K562 (cell line): Measurements from ENCODE around the gene PIGB. TPM values are rescaled to one million over a fixed set of nuclear protein-coding genes. Genes with fewer than 3 reads are reported as not detected.
A peak's percentile ranks its signal among the peaks of the same experiment; 100 is the strongest.

Experiments
- ATAC-seq: fragments of 200-7000 bp; cut with Tn5 transposase; 3 replicates; pipeline ENCODE4 v1.9.1; 2020; ENCODE audit warnings: moderate library complexity
- BruUV-seq: library from RNA; stranded (reverse); fragments of 400-500 nt; replicated peaks from 2 replicates; lab custom pipeline; 2021; lab: Mats Ljungman, UMichigan
- CTCF ChIA-PET: fragments of 300-600 bp; formaldehyde crosslinking; extraction: SDS; loops from one replicate; lab custom pipeline; 2021; ENCODE audit warnings: low intra/inter-chr PET ratio; lab: Yijun Ruan, JAX
- POLR2A ChIA-PET: fragments of 300-600, 350-650 bp; sonication (Branson Sonifier 250); formaldehyde crosslinking; extraction: SDS; loops from one replicate; lab custom pipeline; 2021; ENCODE audit warnings: antibody characterized with exemption, inconsistent platforms; lab: Yijun Ruan, JAX
- DNase-seq, 4 experiments: peaks; one replicate each; pipeline versions ENCODE4 v3.0.0 to v3.0.0-alpha.2; 2011 to 2018; ENCODE audit warnings: low spot score in 3 of 4, mixed read lengths in 3 of 4; ENCODE audit errors: extremely low read depth in 1 of 4
- FAIRE-seq: peaks from 2 replicates; lab custom pipeline; 2011; peaks lifted over from hg19 to GRCh38; lab: Jason Lieb, UNC
- H2AFZ ChIP-seq: 2 replicates; pipeline ENCODE4 v1.6.0; 2011; ENCODE audit warnings: low read depth, low read length, control low read depth, inconsistent platforms
- H3K27ac ChIP-seq: fragments of 200-600 bp; 3 replicates; pipeline ENCODE4 v1.8.0; 2011; ENCODE audit warnings: low read depth, mild to moderate bottlenecking, control low read depth, inconsistent platforms, low read length, moderate library complexity, mixed read lengths; ENCODE audit errors: extremely low read depth
- H3K27me3 ChIP-seq, 2 experiments: fragments of 300-600 bp in 1 of 2; 2 replicates in 1 of 2; 3 replicates in 1 of 2; pipeline versions ENCODE4 v1.6.0 to v1.8.0; 2011; ENCODE audit warnings: inconsistent platforms in 2 of 2, low read length in 2 of 2, mild to moderate bottlenecking in 1 of 2, mixed read lengths in 1 of 2, moderate library complexity in 1 of 2; ENCODE audit not compliant: control insufficient read depth in 2 of 2, insufficient read depth in 2 of 2
- H3K36me3 ChIP-seq: fragments of 300-600 bp; 3 replicates; pipeline ENCODE4 v1.8.0; 2011; ENCODE audit warnings: mild to moderate bottlenecking, low read length, inconsistent platforms; ENCODE audit not compliant: control insufficient read depth, insufficient read depth
- H3K4me1 ChIP-seq, 2 experiments: fragments of 200-600 bp in 1 of 2; replicated peaks in 1 of 2; 2 replicates in 1 of 2; 3 replicates in 1 of 2; pipeline versions ENCODE4 v1.5.1 to v1.8.0; 2011; ENCODE audit warnings: inconsistent platforms in 2 of 2, low read length in 2 of 2, mild to moderate bottlenecking in 1 of 2, mixed read lengths in 1 of 2, moderate library complexity in 1 of 2; ENCODE audit not compliant: control insufficient read depth in 2 of 2, insufficient read depth in 2 of 2
- H3K4me2 ChIP-seq: 2 replicates; pipeline ENCODE4 v1.6.1; 2011; ENCODE audit warnings: low read length, control low read depth, inconsistent platforms, mixed read lengths; ENCODE audit not compliant: insufficient read depth
- H3K4me3 ChIP-seq: fragments of 200-600 bp; sonication (generic), shearing (Covaris generic); 2 replicates; pipeline ENCODE4 v1.5.1; 2016; ENCODE audit warnings: control low read depth, inconsistent platforms
- H3K79me2 ChIP-seq: fragments of 200-600 bp; 3 replicates; pipeline ENCODE4 v1.8.0; 2011; ENCODE audit warnings: low read length, inconsistent platforms; ENCODE audit not compliant: control insufficient read depth, insufficient read depth
- H3K9ac ChIP-seq, 2 experiments: 2 replicates each; pipeline versions ENCODE4 v1.6.0 to v1.6.1; 2011; ENCODE audit warnings: low read depth in 2 of 2, low read length in 2 of 2, control low read depth in 1 of 2, inconsistent platforms in 1 of 2, mild to moderate bottlenecking in 1 of 2, mixed read lengths in 1 of 2; ENCODE audit not compliant: insufficient read depth in 1 of 2
- H3K9me1 ChIP-seq: one replicate; pipeline ENCODE4 v1.6.0; 2011; ENCODE audit warnings: inconsistent platforms, mild to moderate bottlenecking, low read length, moderate library complexity; ENCODE audit not compliant: control insufficient read depth, insufficient read depth
- H3K9me3 ChIP-seq: replicated peaks from 2 replicates; pipeline ENCODE4 v1.5.1; 2011; ENCODE audit warnings: low read depth, low read length, inconsistent platforms; ENCODE audit not compliant: control insufficient read depth, insufficient read depth
- H4K20me1 ChIP-seq: replicated peaks from 2 replicates; pipeline ENCODE4 v1.6.1; 2011; ENCODE audit warnings: low read length, inconsistent platforms, mixed read lengths; ENCODE audit not compliant: control insufficient read depth, insufficient read depth
- CEBPB ChIP-seq: fragments of 450-650 bp; IDR thresholded peaks from 2 replicates; pipeline ENCODE4 v1.6.1; 2016; ENCODE audit warnings: missing genetic modification characterization, missing compliant biosample characterization
- DEAF1 ChIP-seq: fragments of 450-650 bp; formaldehyde crosslinking; IDR thresholded peaks from 2 replicates; pipeline ENCODE4 v1.4.0; 2020; ENCODE audit warnings: mild to moderate bottlenecking, moderate library complexity
- FUS ChIP-seq: fragments of 200-400 bp; formaldehyde crosslinking; optimal IDR thresholded peaks from 2 replicates; pipeline ENCODE3; 2017; ENCODE audit warnings: low read depth, low read length
- HLTF ChIP-seq: fragments of 450-650 bp; IDR thresholded peaks from 2 replicates; pipeline ENCODE4 v1.6.1; 2016
- HMG20A ChIP-seq: fragments of 450-650 bp; formaldehyde crosslinking; conservative IDR thresholded peaks from 2 replicates; pipeline ENCODE4 v1.4.0; 2020; ENCODE audit warnings: mild to moderate bottlenecking, mixed read lengths
- KLF10 ChIP-seq: fragments of 250-450 bp; sonication (Bioruptor Pico); IDR thresholded peaks from 2 replicates; pipeline ENCODE4 v1.6.1; 2021; ENCODE audit warnings: matching md5 sums
- PHF8 ChIP-seq: fragments of 200-600 bp; sonication (generic); IDR thresholded peaks from 2 replicates; pipeline ENCODE4 v1.6.1; 2012; ENCODE audit warnings: mixed run types, mild to moderate bottlenecking, inconsistent platforms, low read length, moderate library complexity, borderline replicate concordance
- RBM17 ChIP-seq: fragments of 200-400 bp; formaldehyde crosslinking; IDR thresholded peaks from 2 replicates; pipeline ENCODE4 v1.6.1; 2017; ENCODE audit warnings: low read depth, mild to moderate bottlenecking, low read length, borderline replicate concordance
- SIN3A ChIP-seq, 2 experiments: fragments of 150-350 bp in 1 of 2; IDR thresholded peaks; 2 replicates each; pipeline ENCODE4 v1.6.1; 2011 to 2016; ENCODE audit warnings: borderline replicate concordance in 2 of 2, low read depth in 2 of 2, low read length in 2 of 2, mild to moderate bottlenecking in 2 of 2, moderate library complexity in 2 of 2; ENCODE audit not compliant: control insufficient read depth in 1 of 2
- SIRT6 ChIP-seq: IDR thresholded peaks from one replicate; pipeline ENCODE4 v1.6.1; 2012; ENCODE audit warnings: low read depth, mild to moderate bottlenecking, control low read depth, inconsistent platforms, low read length, moderate library complexity
- UBTF ChIP-seq, 2 experiments: IDR thresholded peaks; 2 replicates each; pipeline ENCODE4 v1.6.1; 2012; ENCODE audit warnings: improper control_type of control experiment in 2 of 2, low read depth in 2 of 2, low read length in 2 of 2, borderline replicate concordance in 1 of 2
- ZHX1 ChIP-seq: fragments of 150-350 bp; conservative IDR thresholded peaks from 2 replicates; pipeline ENCODE4 v1.6.1; 2014; ENCODE audit warnings: low read length
- ZNF197 ChIP-seq: fragments of 200-800 bp; sonication (Bioruptor generic); IDR thresholded peaks from 2 replicates; pipeline ENCODE4 v1.6.1; 2016; ENCODE audit warnings: low read depth, missing genetic modification characterization, missing compliant biosample characterization
- ZNF77 ChIP-seq: fragments of 250-450 bp; sonication (Bioruptor Pico); IDR thresholded peaks from 2 replicates; pipeline ENCODE4 v1.5.0; 2020
- WGBS: fragments of 100-300 bp; shearing (Covaris generic); methylation state at CpG from one replicate; pipeline ENCODE4 v1.1.6; 2016; ENCODE audit warnings: low coverage, mixed read lengths; ENCODE audit not compliant: insufficient coverage; ENCODE audit errors: missing lambda C conversion rate; 5-methylcytosine and 5-hydroxymethylcytosine counted together
- in situ Hi-C: fragments of 300-500 bp; cut with MboI; formaldehyde crosslinking; loops from 4 replicates; pipeline ENCODE4 v1.15.0; 2018; ENCODE audit warnings: inconsistent platforms, mixed read lengths
- intact Hi-C: fragments of 100-400 bp; cut with micrococcal nuclease; formaldehyde crosslinking; loops from 2 replicates; pipeline ENCODE4 v1.14.2; 2022
- polyA plus RNA-seq, 8 experiments: library from polyadenylated mRNA; depleted of rRNA in 4 of 8; stranded (reverse) in 5 of 8; unstranded in 3 of 8; fragments of >200 nt; fragmentation: Nextera tagmentation in 2 of 8; fragmentation: Illumina TruSeq in 1 of 8; extraction: Ambion mirVana in 2 of 8; extraction: Trizol in 1 of 8; gene quantifications; 2 replicates each; pipeline versions ENCODE4 v1.2.1 to v1.2.3, GENCODE V29; 2011 to 2014; ENCODE audit warnings: inconsistent platforms in 1 of 8, missing spikeins in 1 of 8
- total RNA-seq, 7 experiments: library from RNA; depleted of rRNA in 6 of 7; stranded (reverse); fragments of >200 nt in 6 of 7; fragmentation: Illumina TruSeq in 2 of 7; extraction: Trizol in 2 of 7; gene quantifications; 2 replicates each; pipeline versions ENCODE4 v1.2.1 to v1.2.3, GENCODE V29; 2011 to 2021; ENCODE audit warnings: low replicate concordance in 1 of 7

PIGB gene
- total and polyA plus RNA-seq, 9 of the 15 experiments (the other 6 are each of a cell fraction or from before 2014, with no cell fraction given), result 9.9 to 32.3 (median 18.2) TPM

- DNase-seq (peak in 3 of 4 experiments; percentile 21 to 72 (median 53)), ATAC-seq (peak; percentile 67), FAIRE-seq (peak; percentile 84)
- no TSS peak for BruUV-seq
- no peaks in the 10 kb centered on the region for H3K9me3 ChIP-seq
- H3K27me3 ChIP-seq, result no peaks in the 10 kb centered on the region
- no peaks in the 10 kb centered on the region; the same call in 1 of the 2 replicates for H4K20me1 ChIP-seq
- ChIA-PET CTCF (interaction anchor here (1.5 to 3.3 kb wide), 3 partner anchors 68 to 92 kb away, joined by 6 to 36 read pairs (median 11); partner anchors contain the start of gene RSL24D1), POLR2A (no interaction called here)
- H3K4me3 ChIP-seq, result peak overlapping the region; percentile 88
- peak overlapping the region; percentile 85 for H3K4me2 ChIP-seq
- H3K4me1 ChIP-seq, result peaks cover 18 to 36% of the 10 kb centered on the region in 2 experiments
- intact Hi-C loops, result loop anchor here (1.0 to 5.0 kb wide), 3 partner anchors 52 to 116 kb away; partner anchors contain the start of gene RSL24D1
- 3% methylated on average over 14 of the region's 37 CpGs for WGBS
- H3K79me2 ChIP-seq, result peaks cover 58% of the 10 kb centered on the region
- in situ Hi-C loops, result loop anchor here (5.0 kb wide), 1 partner anchor 72 kb away; no protein-coding TSS in a partner anchor
- H3K9ac ChIP-seq, result peak overlapping the region; percentile 82 to 95
- H2AFZ ChIP-seq, result peak overlapping the region; percentile 98
- H3K27ac ChIP-seq, result peak overlapping the region; percentile 94
- no peaks in the 10 kb centered on the region for H3K9me1 ChIP-seq
- H3K36me3 ChIP-seq, result peaks cover 20% of the 10 kb centered on the region
- TF ChIP-seq HLTF (no peak), UBTF (IDR thresholded peaks at IDR 0.05; ENCODE audit: borderline replicate concordance in 1 of 2, low read depth in 2 of 2, low read length in 2 of 2) (peak; percentile 22 to 73; a peak in 2 of 4 replicates), KLF10 (CRISPR knock-in tag) (no peak), RBM17 (no peak), SIRT6 (no peak), SIN3A (IDR thresholded peaks at IDR 0.05; ENCODE audit: borderline replicate concordance in 2 of 2, control insufficient read depth in 1 of 2, low read depth in 2 of 2, low read length in 2 of 2) (peak; percentile 59 to 76; a peak in 1 of 4 replicates), ZNF77 (CRISPR knock-in tag) (no peak), CEBPB (tag) (peak; percentile 77), ZHX1 (no peak), ZNF197 (CRISPR knock-in tag) (no peak), HMG20A (CRISPR knock-in tag) (no peak), DEAF1 (CRISPR knock-in tag) (no peak), PHF8 (peak; percentile 44; the same call in 1 of the 2 replicates), FUS (peak; percentile 46)
These were observed 29.8 kb upstream of the PIGB start for GRCh38 chr15:55289011-55289745.
